Ovary (tissue), 9 donors: Measurements from ENCODE around the gene PIK3R4. TPM values are rescaled to one million over a fixed set of nuclear protein-coding genes. Genes with fewer than 3 reads are reported as not detected.

Source experiments
- DNase-seq, 5 donors: peaks; one replicate each; pipeline ENCODE4 v3.0.0-alpha.2; 2019 to 2020
- H3K27ac ChIP-seq, 2 donors: fragments of 200-600 bp; one replicate each; pipeline versions ENCODE4 v1.5.1 to v1.8.0; 2019 to 2022
- H3K27me3 ChIP-seq: fragments of 200-600 bp; one replicate; pipeline ENCODE4 v1.8.0; 2022
- H3K36me3 ChIP-seq: fragments of 200-600 bp; sonication (generic); one replicate; pipeline ENCODE4 v1.5.1; 2019
- H3K4me1 ChIP-seq: one replicate; pipeline ENCODE4 v1.8.1; 2013; ENCODE audit warnings: mild to moderate bottlenecking, moderate library complexity; ENCODE audit not compliant: insufficient read depth
- H3K4me3 ChIP-seq: fragments of 200-600 bp; sonication (generic); one replicate; pipeline ENCODE4 v1.5.1; 2017
- H3K9me3 ChIP-seq, 2 donors: fragments of 200-600 bp in 1 of 2; sonication (generic) in 1 of 2; one replicate each; pipeline versions ENCODE4 v1.5.1 to v1.8.1; 2013 to 2019; ENCODE audit warnings: mild to moderate bottlenecking in 1 of 2, moderate library complexity in 1 of 2
- CTCF ChIP-seq, 3 donors: fragments of 450-650 bp in 2 of 3; fragments of 200-600 bp in 1 of 3; IDR thresholded peaks; one replicate each; pipeline versions ENCODE4 v1.5.1 to v1.8.0; 2016 to 2022; ENCODE audit warnings: antibody characterized with exemption in 3 of 3, mild to moderate bottlenecking in 1 of 3
- EP300 ChIP-seq: sonication (generic); formaldehyde crosslinking; IDR thresholded peaks from one replicate; pipeline ENCODE4 v1.6.1; 2017; ENCODE audit warnings: antibody characterized with exemption
- POLR2A ChIP-seq: fragments of 450-650 bp; IDR thresholded peaks from one replicate; pipeline ENCODE4 v1.6.1; 2017; ENCODE audit warnings: antibody characterized with exemption, mild to moderate bottlenecking, moderate library complexity
- WGBS, 3 donors: extraction: QIAGEN DNeasy Blood & Tissue Kit in 1 of 3; methylation state at CpG; one replicate each; pipeline versions ENCODE4 v1.1.5 to v1.1.7; 2013 to 2017; 5-methylcytosine and 5-hydroxymethylcytosine counted together
- intact Hi-C, 4 donors: fragments of 100-400 bp; cut with DNase I; formaldehyde crosslinking; loops; one replicate each; pipeline versions ENCODE4 v1.11.0 to v1.15.1; 2022 to 2023
- polyA plus RNA-seq, 2 donors: library from polyadenylated mRNA; stranded (reverse); fragments of 200-250 nt in 1 of 2; fragments of 350-450 nt in 1 of 2; fragmentation: Illumina TruSeq in 1 of 2; extraction: RNeasy Lipid Tissue Mini Kit (QIAGEN cat#74804) in 1 of 2; gene quantifications; one replicate each; pipeline ENCODE4 v1.2.3, GENCODE V29; 2013 to 2014
- total RNA-seq, 7 donors: library from RNA; depleted of rRNA in 2 of 7; stranded (reverse); fragments of >200 nt in 2 of 7; fragmentation: NEBNext Ultra II Directional in 3 of 7; extraction: Animal tissue kit (Norgen Biotek cat#: 25700) in 3 of 7; gene quantifications; one replicate each; pipeline versions ENCODE4 v1.1.0 to v1.2.4, GENCODE V29; 2016 to 2023
- donor health status: DM: no; HTN: no; CAD: no; lungs with moderate emphysema.
- donor health status: DM: no; HTN: no; CAD: no.
- donor health status: Bipolar disorder and iron deficiency.
- donor health status: DM: yes; HTN: yes; CAD: no.
- donor health status: DM: no; HTN: no; CAD: no.
- donor health status: DM: yes; HTN: yes; CAD: no.

Gene PIK3R4
- total and polyA plus RNA-seq, 9 donors: 22.1 to 43.8 (median 29.7) TPM

GRCh38 chr3:130712718-130713423, 33.8 kb downstream of the PIK3R4 start:
- TF ChIP-seq CTCF (IDR thresholded peaks at IDR 0.05) (no peak), POLR2A (no peak), EP300 (no peak)
- Histone ChIP-seq H3K9me3 (no peaks in the 10 kb centered on the region), H3K4me3 (no peak overlapping the region), H3K4me1 (no peaks in the 10 kb centered on the region), H3K27ac (no peak overlapping the region), H3K36me3 (no peaks in the 10 kb centered on the region), H3K27me3 (no peaks in the 10 kb centered on the region)
- WGBS, 3 donors: 72 to 81% (median 75%) methylated on average over 3 of the region's 3 CpGs
- intact Hi-C loops: no loop called here
- no peak for DNase-seq

- TF ChIP-seq POLR2A (no peak), EP300 (no peak)
- 91 to 96% (median 93%) methylated on average over 4 of the region's 4 CpGs for WGBS, 3 donors
- no peak overlapping the region for H3K27ac ChIP-seq
These were observed 34.9 kb downstream of the PIK3R4 start for GRCh38 chr3:130711565-130712324.

GRCh38 chr3:130709671-130710070, 37.0 kb downstream of the PIK3R4 start:
- Histone ChIP-seq H3K27me3 (no peaks in the 10 kb centered on the region), H3K4me3 (no peak overlapping the region), H3K4me1 (no peaks in the 10 kb centered on the region), H3K9me3 (no peaks in the 10 kb centered on the region), H3K36me3 (no peaks in the 10 kb centered on the region), H3K27ac (no peak overlapping the region)
- TF ChIP-seq POLR2A (no peak), CTCF (IDR thresholded peaks at IDR 0.05) (no peak), EP300 (no peak)
- no peak for DNase-seq
- intact Hi-C loops: no loop called here
- 88 to 97% (median 96%) methylated on average over 1 of the region's 1 CpG for WGBS, 3 donors

More at GRCh38 chr3:130711565-130712324, 34.9 kb downstream of the PIK3R4 start:
- no peak overlapping the region for H3K4me3 ChIP-seq
- intact Hi-C loops: no loop called here
- H3K36me3 ChIP-seq: no peaks in the 10 kb centered on the region
- no peaks in the 10 kb centered on the region for H3K4me1 ChIP-seq
- no peak for DNase-seq
- H3K9me3 ChIP-seq: no peaks in the 10 kb centered on the region
- no peaks in the 10 kb centered on the region for H3K27me3 ChIP-seq

- WGBS, 3 donors: 67 to 84% (median 70%) methylated on average over 3 of the region's 3 CpGs
- intact Hi-C loops: no loop called here
These were observed 38.6 kb downstream of the PIK3R4 start for GRCh38 chr3:130707902-130708601.

GRCh38 chr3:130705501-130705900, 41.1 kb downstream of the PIK3R4 start:
- no peak for DNase-seq
- no peak overlapping the region for H3K4me3 ChIP-seq
- WGBS, 3 donors: 95 to 96% (median 96%) methylated on average over 6 of the region's 6 CpGs
- no peaks in the 10 kb centered on the region for H3K27me3 ChIP-seq
- intact Hi-C loops: no loop called here
- H3K27ac ChIP-seq: no peak overlapping the region
- H3K4me1 ChIP-seq: no peaks in the 10 kb centered on the region
- TF ChIP-seq EP300 (no peak), CTCF (IDR thresholded peaks at IDR 0.05) (no peak), POLR2A (no peak)
- H3K36me3 ChIP-seq: no peaks in the 10 kb centered on the region
- no peaks in the 10 kb centered on the region for H3K9me3 ChIP-seq

More at GRCh38 chr3:130707902-130708601, 38.6 kb downstream of the PIK3R4 start:
- Histone ChIP-seq H3K27me3 (no peaks in the 10 kb centered on the region), H3K4me3 (no peak overlapping the region), H3K9me3 (no peaks in the 10 kb centered on the region), H3K4me1 (no peaks in the 10 kb centered on the region), H3K36me3 (no peaks in the 10 kb centered on the region), H3K27ac (no peak overlapping the region)
- DNase-seq: no peak
- no peak for TF ChIP-seq POLR2A
